Dendritic cell treated with granulocyte-macrophage colony-stimulating factor and Interleukin-4, amounts not matched to agents 40 ng/mL and 50 ng/mL, for 4 days (primary cell): ENCODE data around the gene CLEC20A.

Source experiments
- H3K27ac Mint-ChIP-seq: one replicate; pipeline ENCODE4 v1.8.0; 2022; ENCODE audit warnings: mild to moderate bottlenecking, mixed read lengths
- H3K27me3 Mint-ChIP-seq: one replicate; pipeline ENCODE4 v1.8.0; 2022; ENCODE audit warnings: mild to moderate bottlenecking, mixed read lengths
- H3K36me3 Mint-ChIP-seq: one replicate; pipeline ENCODE4 v1.8.0; 2022; ENCODE audit warnings: low read depth, mixed read lengths
- H3K4me1 Mint-ChIP-seq: one replicate; pipeline ENCODE4 v1.8.0; 2022; ENCODE audit warnings: low read depth, mixed read lengths
- H3K4me3 Mint-ChIP-seq: one replicate; pipeline ENCODE4 v1.8.0; 2022; ENCODE audit warnings: mild to moderate bottlenecking, moderate library complexity, mixed read lengths
- H3K9me3 Mint-ChIP-seq: one replicate; pipeline ENCODE4 v1.8.0; 2022; ENCODE audit warnings: mixed read lengths
- intact Hi-C: fragments of 100-400 bp; cut with micrococcal nuclease; formaldehyde crosslinking; loops from one replicate; pipeline ENCODE4 v1.15.0; 2022

The CLEC20A gene

GRCh38 chr1:178500936-178501554, 4.3 kb upstream of the CLEC20A start:
- no peaks in the 10 kb centered on the region for H3K27me3 Mint-ChIP-seq
- H3K27ac Mint-ChIP-seq: no peak overlapping the region
- H3K4me1 Mint-ChIP-seq: no peaks in the 10 kb centered on the region
- intact Hi-C loops: loop anchor here (1.0 to 5.0 kb wide), 2 partner anchors 191 to 469 kb away; no protein-coding TSS in a partner anchor
- no peaks in the 10 kb centered on the region for H3K9me3 Mint-ChIP-seq
- no peak overlapping the region for H3K4me3 Mint-ChIP-seq
- no peaks in the 10 kb centered on the region for H3K36me3 Mint-ChIP-seq

- H3K36me3 Mint-ChIP-seq: no peaks in the 10 kb centered on the region
- no peaks in the 10 kb centered on the region for H3K9me3 Mint-ChIP-seq
- peaks cover 5% of the 10 kb centered on the region for H3K4me1 Mint-ChIP-seq
- H3K4me3 Mint-ChIP-seq: no peak overlapping the region
- intact Hi-C loops: loop anchor here (5.0 kb wide), 1 partner anchor 468 kb away; no protein-coding TSS in a partner anchor
- H3K27ac Mint-ChIP-seq: no peak overlapping the region
- H3K27me3 Mint-ChIP-seq: no peaks in the 10 kb centered on the region
Measured at GRCh38 chr1:178500091-178500770, 3.5 kb upstream of the CLEC20A start.

GRCh38 chr1:178498896-178499675, 2.3 kb upstream of the CLEC20A start:
- no peaks in the 10 kb centered on the region for H3K36me3 Mint-ChIP-seq
- H3K4me3 Mint-ChIP-seq: no peak overlapping the region
- peaks cover 5% of the 10 kb centered on the region for H3K4me1 Mint-ChIP-seq
- H3K9me3 Mint-ChIP-seq: no peaks in the 10 kb centered on the region
- no peaks in the 10 kb centered on the region for H3K27me3 Mint-ChIP-seq
- intact Hi-C loops: no loop called here
- no peak overlapping the region for H3K27ac Mint-ChIP-seq

- Mint-ChIP-seq H3K27ac (no peak overlapping the region), H3K9me3 (no peaks in the 10 kb centered on the region), H3K27me3 (no peaks in the 10 kb centered on the region), H3K4me3 (no peak overlapping the region), H3K4me1 (peaks cover 5% of the 10 kb centered on the region), H3K36me3 (no peaks in the 10 kb centered on the region)
- intact Hi-C loops: no loop called here
Measured at GRCh38 chr1:178497903-178498478, 1.2 kb upstream of the CLEC20A start.

GRCh38 chr1:178495741-178496409, 889 bp downstream of the CLEC20A start:
- Mint-ChIP-seq H3K4me3 (no peak overlapping the region), H3K36me3 (no peaks in the 10 kb centered on the region), H3K4me1 (peaks cover 5% of the 10 kb centered on the region), H3K27me3 (no peaks in the 10 kb centered on the region), H3K27ac (no peak overlapping the region), H3K9me3 (no peaks in the 10 kb centered on the region)
- intact Hi-C loops: no loop called here

- H3K27ac Mint-ChIP-seq: no peak overlapping the region
- no peak overlapping the region for H3K4me3 Mint-ChIP-seq
- H3K9me3 Mint-ChIP-seq: no peaks in the 10 kb centered on the region
- peaks cover 5% of the 10 kb centered on the region for H3K4me1 Mint-ChIP-seq
- H3K27me3 Mint-ChIP-seq: no peaks in the 10 kb centered on the region
- H3K36me3 Mint-ChIP-seq: no peaks in the 10 kb centered on the region
- intact Hi-C loops: no loop called here
Measured at GRCh38 chr1:178495158-178495557, 1.6 kb downstream of the CLEC20A start.

- H3K27ac Mint-ChIP-seq: no peak overlapping the region
- H3K9me3 Mint-ChIP-seq: no peaks in the 10 kb centered on the region
- no peaks in the 10 kb centered on the region for H3K27me3 Mint-ChIP-seq
- no peak overlapping the region for H3K4me3 Mint-ChIP-seq
- intact Hi-C loops: no loop called here
- no peaks in the 10 kb centered on the region for H3K36me3 Mint-ChIP-seq
- H3K4me1 Mint-ChIP-seq: peaks cover 5% of the 10 kb centered on the region
Measured at GRCh38 chr1:178494569-178494971, 2.2 kb downstream of the CLEC20A start.

- intact Hi-C loops: no loop called here
- Mint-ChIP-seq H3K4me3 (no peak overlapping the region), H3K9me3 (no peaks in the 10 kb centered on the region), H3K27me3 (no peaks in the 10 kb centered on the region), H3K4me1 (peaks cover 5% of the 10 kb centered on the region), H3K36me3 (no peaks in the 10 kb centered on the region), H3K27ac (no peak overlapping the region)
Measured at GRCh38 chr1:178493301-178493741, 3.4 kb downstream of the CLEC20A start.

- Mint-ChIP-seq H3K27me3 (peaks cover 3% of the 10 kb centered on the region), H3K36me3 (no peaks in the 10 kb centered on the region), H3K27ac (no peak overlapping the region), H3K4me1 (peaks cover 5% of the 10 kb centered on the region), H3K4me3 (no peak overlapping the region), H3K9me3 (no peaks in the 10 kb centered on the region)
- intact Hi-C loops: no loop called here
Measured at GRCh38 chr1:178492341-178492740, 4.4 kb downstream of the CLEC20A start.

GRCh38 chr1:178491721-178492120, 5.0 kb downstream of the CLEC20A start:
- Mint-ChIP-seq H3K4me1 (peaks cover 5% of the 10 kb centered on the region), H3K36me3 (no peaks in the 10 kb centered on the region)

GRCh38 chr1:178490967-178491366, 5.8 kb downstream of the CLEC20A start:
- H3K9me3 Mint-ChIP-seq: no peaks in the 10 kb centered on the region
- intact Hi-C loops: no loop called here
- H3K4me3 Mint-ChIP-seq: no peak overlapping the region
- H3K27ac Mint-ChIP-seq: no peak overlapping the region
- peaks cover 11% of the 10 kb centered on the region for H3K4me1 Mint-ChIP-seq
- H3K27me3 Mint-ChIP-seq: peaks cover 12% of the 10 kb centered on the region
- no peaks in the 10 kb centered on the region for H3K36me3 Mint-ChIP-seq

More at GRCh38 chr1:178491721-178492120, 5.0 kb downstream of the CLEC20A start:
- intact Hi-C loops: no loop called here
- Mint-ChIP-seq H3K9me3 (no peaks in the 10 kb centered on the region), H3K27ac (no peak overlapping the region), H3K27me3 (peaks cover 6% of the 10 kb centered on the region), H3K4me3 (no peak overlapping the region)

- Mint-ChIP-seq H3K27ac (no peak overlapping the region), H3K27me3 (peaks cover 12% of the 10 kb centered on the region), H3K9me3 (no peaks in the 10 kb centered on the region), H3K4me1 (peaks cover 14% of the 10 kb centered on the region), H3K4me3 (no peak overlapping the region), H3K36me3 (no peaks in the 10 kb centered on the region)
- intact Hi-C loops: no loop called here
Measured at GRCh38 chr1:178490136-178490535, 6.6 kb downstream of the CLEC20A start.

- H3K27ac Mint-ChIP-seq: no peak overlapping the region
- no peak overlapping the region for H3K4me3 Mint-ChIP-seq
- peaks cover 21% of the 10 kb centered on the region for H3K4me1 Mint-ChIP-seq
- no peaks in the 10 kb centered on the region for H3K9me3 Mint-ChIP-seq
- intact Hi-C loops: no loop called here
- no peaks in the 10 kb centered on the region for H3K36me3 Mint-ChIP-seq
- H3K27me3 Mint-ChIP-seq: peaks cover 12% of the 10 kb centered on the region
Measured at GRCh38 chr1:178489399-178489798, 7.4 kb downstream of the CLEC20A start.
